NAMALWA (cell line): Measurements from ENCODE around the gene COX19.
"Not testable (repeated sequence)": the region's sequence is repeated elsewhere in the genome, so short reads cannot be mapped to it uniquely, and the experiment has no call there.

Source experiments
- DNase-seq: peaks from one replicate; pipeline ENCODE4 v3.0.0-alpha.2; 2015; ENCODE audit warnings: low spot score

COX19 gene

DNA sequence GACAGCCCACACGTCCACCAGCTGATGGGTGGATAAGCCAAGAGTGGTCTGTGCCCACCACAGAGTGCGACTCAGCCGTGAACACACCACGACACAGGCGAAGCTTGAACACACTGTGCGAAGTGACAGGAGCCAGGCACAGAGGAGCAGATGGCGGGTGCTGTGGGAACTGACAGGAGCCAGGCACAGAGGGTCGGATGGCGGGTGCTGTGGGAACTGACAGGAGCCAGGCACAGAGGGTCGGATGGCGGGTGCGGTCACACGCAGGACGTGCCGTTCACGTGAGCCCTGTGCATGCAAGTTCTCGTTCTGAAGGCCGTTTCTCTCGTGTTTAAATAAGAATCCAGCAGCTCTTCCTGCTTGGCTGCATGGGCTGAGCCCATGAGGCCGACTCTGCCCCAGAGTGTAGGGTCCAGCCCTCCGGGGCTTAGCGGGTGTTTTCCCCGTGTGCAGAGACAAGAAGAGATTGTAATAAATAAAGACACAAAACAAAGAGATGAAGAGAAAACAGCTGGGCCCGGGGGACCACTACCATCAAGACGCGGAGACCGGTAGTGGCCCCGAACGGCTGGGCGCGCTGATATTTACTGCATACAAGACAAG lies 15.0 kb downstream of the COX19 start:
- no peak for DNase-seq

DNA sequence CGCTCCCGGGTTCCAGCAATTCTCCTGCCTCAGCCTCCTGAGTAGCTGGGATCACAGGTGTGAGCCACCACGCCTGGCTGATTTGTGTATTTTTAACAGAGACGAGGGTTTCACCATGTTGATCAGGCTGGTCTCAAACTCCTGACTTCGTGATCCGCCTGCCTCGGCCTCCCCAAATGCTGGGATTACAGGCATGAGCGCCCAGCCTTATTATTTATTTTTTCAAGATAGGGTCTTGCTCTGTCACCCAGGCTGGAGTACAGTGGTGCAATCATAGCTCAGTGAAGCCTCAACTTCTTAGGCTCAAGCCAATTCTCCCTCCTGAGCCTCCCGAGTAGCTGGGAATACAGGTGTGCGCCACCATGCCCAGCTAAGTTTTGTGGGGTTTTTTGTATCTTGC lies 15.6 kb downstream of the COX19 start:
- not testable (repeated sequence) for DNase-seq

DNA sequence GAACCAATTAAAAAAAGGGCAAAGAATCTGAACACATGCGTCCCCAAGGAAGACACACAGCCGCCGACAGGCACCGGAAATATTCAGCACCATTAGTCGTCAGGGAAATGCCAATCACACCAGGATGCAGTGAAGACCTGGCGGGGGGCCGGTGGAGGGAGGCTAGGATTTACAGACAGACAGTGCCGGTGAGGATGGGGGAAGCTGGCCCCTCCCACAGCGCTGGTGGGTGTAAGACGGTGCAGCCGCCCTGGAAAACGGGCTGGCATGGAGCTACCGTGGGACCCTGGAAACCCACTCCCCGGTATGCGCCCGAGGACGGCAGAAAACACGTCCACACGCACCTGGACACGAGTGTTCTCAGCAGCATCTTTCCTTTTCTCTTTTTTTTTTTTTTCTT lies 16.1 kb downstream of the COX19 start:
- DNase-seq: no peak

DNA sequence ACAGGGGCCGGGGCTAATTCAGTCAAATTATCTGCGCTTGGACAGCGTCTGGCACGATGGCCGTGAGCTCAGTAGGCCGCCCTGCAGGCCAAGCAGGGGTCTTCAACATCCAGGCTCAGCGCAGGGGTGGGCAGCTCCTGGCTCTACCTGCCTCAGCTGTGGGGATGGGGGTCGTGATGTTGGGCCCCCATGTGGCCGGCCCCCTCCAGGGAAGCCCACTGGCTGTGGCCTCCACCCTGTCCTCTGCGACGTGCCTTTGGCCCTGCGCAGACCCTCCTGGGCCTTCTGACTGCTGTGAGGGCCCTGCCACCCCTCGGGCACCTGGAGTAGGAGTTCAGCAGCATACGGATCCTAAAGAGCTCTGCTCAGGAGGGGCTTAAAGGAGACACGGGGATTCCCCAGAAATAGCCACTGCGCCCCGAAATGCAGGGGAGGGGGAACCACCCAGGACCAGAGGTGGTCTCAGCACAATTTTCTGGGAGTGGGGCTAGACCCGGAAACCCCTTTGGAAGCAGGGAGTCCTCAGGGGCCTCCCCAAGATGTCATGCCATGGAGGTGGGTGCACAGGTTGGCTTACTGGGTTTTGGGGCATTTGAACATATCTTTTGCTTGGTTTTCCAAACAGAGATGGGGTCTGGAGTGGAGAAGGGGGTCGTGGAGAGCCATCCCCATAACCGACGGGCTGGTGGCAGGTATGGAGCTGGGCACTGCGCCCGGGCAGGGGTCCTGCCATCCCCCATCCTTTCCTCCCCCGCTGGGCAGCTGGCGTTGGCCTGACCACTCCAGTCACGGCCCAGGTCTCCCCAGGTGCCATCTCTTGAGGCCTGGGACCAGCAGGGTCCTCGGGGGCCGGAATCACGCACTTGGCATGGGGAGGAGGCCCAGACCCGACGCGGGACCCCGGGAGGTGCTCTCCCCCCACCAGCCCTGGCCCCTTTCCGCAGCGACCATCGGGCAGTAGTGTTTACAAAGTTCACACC lies 16.8 kb downstream of the COX19 start:
- DNase-seq: no peak

DNA sequence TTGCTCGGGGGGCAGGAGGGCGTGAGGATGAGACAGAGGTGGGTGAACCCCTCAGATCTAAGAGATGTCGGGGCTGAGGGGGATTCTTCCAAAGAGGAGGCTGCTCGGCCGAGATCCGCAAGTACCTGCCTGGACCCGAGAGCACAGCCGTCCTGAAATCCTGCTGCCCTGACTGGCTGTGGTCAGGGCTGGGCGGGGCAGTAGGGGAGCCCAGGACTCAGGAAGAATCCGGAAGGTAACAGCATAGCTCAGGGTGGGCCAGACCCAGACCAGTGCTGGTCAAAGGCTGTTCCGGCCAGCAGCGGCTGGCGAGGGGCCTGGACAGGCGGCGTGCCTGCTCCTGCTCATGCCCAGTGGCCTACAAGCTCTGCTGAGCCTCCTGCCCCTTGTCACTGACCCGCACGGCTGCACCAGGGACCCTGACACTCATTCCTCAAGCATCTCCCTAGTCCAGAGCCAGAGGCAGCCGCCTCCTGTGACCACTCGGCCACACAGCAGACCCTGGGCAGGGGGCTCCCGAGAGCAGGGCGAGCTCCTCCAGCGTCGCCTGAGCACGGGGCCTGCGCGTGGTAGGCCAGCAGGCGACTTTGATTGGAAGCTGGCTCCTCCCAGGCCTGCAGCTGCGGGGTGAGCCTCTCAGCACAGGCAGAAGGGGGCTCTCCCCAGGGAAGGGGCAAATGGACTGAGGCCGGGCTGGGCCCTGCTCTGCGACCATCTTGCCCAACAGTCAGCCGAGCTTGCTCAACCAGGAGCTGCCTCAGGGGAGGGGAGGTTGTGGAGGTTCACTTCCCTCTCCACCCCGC lies 17.7 kb downstream of the COX19 start:
- DNase-seq: no peak

DNA sequence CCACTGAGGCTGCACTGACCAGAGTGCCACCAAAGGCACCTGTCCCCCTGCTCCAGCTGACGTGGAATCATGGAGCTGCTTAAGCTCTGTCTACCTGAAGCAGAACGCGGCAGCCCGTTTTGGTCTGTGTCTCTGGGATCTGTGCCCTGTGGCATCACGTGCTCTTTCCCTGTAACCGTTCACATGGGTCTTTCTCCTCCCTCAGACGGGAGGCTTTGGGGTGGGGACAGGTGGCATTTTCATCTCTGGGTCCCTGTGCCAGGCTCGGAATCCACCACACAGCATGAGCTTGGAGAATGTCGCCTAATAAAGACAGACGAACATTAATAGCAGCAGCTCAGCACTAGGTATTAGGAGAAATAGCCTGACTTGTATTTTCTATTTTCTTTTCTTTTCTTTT lies 19.3 kb downstream of the COX19 start:
- no peak for DNase-seq

DNA sequence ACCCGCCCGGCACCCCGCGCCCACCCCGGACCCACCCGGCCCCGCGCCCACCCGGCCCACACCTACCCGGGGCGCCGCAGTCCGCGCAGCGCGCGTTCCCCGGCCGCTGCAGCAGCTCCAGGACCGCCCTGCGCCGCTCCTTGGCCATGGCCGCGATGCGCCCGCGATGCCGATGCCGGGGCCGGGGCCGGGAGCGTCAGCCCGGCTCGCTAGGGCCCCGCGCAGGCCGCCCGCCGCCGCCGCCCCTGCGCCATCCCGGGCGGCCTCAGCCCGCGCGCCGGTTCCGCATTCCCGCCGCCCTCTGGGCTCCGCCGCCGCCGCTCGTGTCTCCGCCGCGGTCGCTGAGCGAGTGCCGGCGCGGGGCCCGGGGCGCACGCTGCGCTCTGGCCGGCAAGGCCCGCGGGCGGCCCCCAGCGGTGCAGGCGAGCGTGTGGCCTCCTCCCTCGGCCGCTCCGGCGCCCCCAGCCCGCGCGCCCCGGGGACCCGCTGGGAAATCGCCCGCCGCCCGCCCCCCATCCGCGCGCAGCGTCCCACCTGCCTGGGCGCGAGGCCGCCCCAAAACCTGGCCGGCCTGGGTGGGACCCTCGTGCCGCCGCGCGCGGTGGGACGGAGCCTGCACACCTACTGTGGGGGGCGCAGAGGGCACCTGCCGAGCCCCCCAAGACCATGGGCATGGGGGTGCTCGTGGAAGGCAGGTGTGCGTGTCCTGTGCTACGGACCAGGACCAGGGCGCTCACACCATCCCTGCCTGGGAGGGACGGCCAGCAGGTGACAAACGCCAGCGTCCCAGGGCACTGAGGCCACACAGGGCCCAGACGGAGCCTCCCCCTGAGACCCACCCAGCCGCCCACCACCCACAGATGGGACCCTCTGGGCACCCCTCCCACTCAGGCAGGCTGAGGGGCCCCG lies 20.8 kb downstream of the COX19 start, which contains the start of gene ADAP1:
ADAP1 (minus strand) TSS at position 351 of the 909 bp plus-strand sequence; CDS start at position 148, 203 bp downstream.
- no peak for DNase-seq

DNA sequence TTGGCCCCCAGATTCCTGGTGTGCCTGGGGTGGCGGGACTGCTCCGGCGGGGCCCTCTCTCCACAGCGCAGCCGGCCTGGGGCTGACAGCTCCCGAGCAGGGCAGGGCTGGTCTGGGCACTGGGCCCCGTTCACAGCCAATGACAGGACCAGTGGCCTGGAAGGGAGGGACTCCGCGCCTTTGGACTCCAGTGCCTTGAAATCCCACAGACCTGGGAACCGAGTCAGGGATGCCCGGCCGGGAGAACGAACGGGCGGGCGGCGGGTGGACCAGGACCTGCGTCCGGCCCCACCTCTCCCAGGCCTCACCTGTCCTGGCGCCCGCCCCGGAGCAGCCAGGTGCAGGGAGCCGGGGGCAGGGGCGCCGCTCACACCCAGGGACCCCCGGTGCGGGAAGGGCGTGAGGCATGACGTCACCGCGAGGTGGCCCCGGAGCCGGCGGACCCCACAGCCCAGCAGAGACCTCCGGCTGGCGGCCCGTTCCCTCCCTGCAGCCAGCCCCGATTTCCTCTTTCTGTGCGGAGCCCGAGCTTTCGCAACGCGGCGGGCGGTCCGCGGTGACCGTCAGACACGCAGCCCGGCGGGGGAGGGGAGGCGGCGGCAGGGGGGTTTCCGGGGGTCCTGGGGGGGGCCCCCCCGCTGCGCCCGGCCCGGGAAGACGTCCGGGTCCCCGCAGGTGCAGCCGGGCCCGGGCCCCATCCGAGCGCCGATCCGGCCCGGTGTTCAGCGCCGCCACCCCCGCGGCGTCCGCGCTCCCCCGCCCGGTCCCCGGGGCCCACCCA lies 21.6 kb downstream of the COX19 start:
- no peak for DNase-seq

DNA sequence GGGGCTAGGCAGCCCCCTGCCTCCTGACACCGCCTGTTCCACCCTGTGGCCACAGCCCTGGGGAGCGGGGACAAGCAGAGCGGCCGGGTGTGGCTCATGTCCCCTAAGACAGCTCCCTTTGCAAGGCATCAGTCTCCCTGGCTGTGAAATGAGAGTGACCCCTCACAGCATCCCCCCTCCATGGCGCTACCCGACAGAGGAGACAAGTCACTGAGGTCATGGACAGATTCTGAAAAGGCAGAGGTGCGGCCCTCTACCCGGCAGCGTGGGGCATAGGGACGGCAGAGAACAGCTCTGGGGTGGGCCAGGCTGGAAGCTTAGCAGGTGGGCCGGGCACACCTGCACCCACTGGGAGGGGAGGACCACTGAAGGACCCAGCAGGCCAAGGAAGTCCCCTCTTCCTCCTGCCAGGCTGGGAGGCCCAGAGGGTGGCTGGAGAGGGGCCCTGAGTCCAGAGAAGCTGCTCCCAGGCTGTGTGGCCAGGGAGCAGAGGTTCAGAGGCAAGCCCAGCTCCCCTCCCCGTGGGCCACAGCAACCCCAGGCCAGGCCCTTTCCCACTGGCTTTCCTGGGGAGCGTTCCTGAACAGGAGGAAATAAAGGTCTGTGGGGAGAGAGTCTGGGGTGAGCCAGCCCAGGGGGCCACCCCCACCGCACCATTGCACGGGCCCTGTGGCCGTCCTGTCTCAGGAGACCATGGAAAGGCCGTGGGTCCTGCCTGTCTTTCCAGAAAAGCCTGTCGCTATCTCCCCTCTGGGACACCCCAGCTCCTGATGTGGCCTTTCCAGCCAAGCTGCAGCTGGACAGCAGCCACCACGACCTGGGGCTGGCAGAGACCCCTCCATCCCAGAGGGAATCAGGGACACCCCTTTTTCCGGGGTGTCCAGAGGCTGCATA lies 22.6 kb downstream of the COX19 start:
- no peak for DNase-seq

DNA sequence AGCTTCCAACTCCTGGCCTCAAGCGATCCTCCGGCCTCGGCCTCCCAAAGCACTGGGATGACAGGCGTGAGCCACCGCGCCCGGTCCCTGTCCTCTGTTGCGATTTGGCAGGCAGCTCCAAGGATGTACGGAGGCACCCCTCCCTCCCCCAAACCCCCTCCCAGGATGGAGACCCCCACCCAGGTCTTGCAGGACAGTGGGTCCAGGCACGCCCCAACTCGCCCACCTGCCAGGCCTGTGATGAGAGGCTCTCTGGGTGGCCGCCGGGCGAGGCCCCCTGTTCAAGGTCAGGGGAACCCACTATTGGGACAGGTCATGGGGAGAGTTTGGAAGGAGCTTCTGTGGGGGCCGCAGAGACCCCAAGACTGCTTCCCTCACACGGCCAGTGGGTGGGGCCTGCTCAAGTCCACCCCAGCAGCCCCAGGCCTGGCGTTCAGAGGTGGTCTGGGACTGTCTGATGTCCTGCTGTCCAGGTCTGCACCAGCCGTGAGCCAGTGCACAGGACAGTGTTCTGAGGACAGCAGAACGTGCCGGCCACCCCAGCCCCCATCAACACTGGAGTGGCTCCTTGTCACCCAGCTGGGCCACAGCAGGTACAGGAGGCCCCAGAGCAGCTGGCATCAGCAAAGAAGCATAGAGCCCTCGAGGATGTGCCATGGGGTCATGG lies 23.3 kb downstream of the COX19 start:
- DNase-seq: no peak

DNA sequence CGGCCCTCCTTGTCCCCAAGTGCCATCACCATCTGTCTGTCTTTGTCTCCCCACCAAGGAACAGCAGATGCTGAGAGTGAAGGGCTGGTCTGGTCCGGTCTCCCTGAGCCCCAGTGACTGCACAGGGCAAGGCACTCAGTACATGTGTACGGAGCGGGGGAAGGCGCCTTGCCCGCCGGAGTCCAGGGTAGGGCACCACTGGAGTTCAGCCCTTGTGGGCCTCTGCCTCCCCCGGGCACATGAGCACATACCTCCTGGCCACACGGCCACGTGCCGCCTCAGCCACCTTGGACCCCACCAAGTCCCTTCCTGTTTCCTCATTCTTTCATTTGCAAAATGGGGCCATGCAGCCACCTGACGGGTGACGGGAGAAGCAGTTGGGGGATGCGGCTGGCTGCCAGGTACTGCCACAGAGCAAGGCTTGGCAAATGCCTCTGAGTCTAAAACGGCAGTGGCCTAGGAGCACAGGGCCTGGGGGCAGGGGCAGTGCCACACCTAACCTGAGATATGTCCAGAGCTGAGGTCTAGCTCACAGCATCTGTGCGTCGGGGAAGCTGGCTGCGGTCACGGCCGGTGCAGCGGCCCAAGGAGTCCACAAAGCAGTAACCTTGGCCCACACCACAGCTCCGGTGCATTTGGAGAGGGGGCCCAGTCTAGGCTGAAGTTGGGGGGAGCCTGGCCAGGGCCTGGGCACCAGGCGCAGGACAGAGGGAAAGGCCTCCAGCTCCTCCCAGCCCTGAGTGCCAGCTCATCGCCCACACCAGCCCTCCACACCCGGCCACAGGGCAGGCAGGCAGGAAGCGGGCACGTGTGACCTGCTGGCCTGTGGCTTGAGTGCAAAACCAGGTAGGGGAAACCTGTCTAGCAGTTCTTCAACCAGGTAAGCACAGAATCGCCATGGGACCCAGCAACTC lies 26.1 kb downstream of the COX19 start:
- DNase-seq: no peak

DNA sequence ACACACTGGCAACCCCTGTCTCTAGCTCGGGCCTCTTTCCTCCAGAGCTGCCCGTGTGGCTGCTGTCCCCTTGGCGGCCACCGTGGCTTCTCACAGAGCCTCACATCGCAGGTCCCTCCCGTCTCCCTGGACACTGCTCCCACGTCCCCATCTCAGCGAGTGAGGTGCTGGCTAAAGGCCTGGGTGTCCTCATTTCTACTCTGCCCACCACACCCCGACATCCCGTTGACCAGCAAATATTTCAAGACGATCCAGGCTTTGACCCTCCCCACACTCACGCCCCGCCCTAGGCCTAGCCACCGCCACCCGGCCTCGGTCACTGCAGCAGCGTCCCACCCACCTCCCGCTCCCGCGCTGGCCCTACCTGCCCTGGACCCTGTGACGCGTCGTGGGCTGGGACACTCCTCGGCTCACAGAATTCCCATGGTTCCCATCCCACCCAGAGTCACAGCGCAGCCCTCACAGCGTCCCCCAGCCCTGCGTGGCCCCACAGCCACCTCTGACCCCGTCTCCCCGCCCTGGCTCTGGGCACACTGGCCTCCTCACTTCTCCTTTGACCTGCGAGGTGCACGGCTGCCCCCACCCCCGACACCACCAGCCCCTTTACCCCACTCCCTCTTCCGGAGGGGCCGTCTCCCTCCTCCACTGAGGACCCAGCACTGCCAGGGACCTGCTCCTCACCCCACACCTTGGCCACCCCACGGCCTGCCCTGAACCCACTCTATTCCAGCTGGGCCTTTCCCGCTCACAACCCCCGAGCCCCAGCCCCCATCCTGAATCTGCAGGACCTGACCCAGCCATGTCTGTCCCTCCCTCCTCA lies 27.7 kb downstream of the COX19 start:
- DNase-seq: no peak

DNA sequence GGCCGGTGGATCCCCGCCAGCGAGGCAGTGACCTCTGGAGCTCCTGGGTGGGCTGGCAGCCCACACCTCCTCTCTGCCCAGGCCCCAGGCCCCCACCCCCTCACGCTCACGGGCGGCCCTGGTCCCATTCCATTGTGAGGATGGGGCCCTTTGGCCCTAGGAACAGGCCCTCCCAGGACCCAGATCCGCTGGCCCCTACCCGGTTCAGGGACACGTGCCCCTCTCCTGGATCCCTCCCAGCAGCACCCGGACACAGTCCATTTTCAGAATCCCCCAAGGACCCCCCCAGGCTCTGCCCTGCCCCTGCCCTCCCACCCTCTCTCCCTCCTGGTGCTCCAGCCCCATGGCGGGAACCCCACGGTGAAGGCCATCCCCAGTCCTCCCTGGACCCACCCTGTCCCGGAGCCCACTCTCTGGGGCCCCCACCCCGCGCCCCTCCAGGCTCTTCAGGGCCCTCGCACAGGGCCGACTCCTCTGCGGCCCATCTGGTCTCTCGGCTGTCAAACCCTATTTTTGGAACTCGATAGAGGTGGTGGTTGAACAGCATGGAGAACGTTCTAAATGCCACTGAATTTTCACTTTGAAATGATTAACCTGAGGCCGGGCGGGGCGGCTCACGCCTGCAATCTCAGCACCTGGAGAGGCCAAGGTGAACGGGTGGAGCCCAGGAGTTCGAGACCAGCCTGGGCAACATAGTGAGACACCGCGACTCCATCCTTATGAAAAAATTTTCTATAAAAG lies 28.9 kb downstream of the COX19 start:
- DNase-seq: no peak

DNA sequence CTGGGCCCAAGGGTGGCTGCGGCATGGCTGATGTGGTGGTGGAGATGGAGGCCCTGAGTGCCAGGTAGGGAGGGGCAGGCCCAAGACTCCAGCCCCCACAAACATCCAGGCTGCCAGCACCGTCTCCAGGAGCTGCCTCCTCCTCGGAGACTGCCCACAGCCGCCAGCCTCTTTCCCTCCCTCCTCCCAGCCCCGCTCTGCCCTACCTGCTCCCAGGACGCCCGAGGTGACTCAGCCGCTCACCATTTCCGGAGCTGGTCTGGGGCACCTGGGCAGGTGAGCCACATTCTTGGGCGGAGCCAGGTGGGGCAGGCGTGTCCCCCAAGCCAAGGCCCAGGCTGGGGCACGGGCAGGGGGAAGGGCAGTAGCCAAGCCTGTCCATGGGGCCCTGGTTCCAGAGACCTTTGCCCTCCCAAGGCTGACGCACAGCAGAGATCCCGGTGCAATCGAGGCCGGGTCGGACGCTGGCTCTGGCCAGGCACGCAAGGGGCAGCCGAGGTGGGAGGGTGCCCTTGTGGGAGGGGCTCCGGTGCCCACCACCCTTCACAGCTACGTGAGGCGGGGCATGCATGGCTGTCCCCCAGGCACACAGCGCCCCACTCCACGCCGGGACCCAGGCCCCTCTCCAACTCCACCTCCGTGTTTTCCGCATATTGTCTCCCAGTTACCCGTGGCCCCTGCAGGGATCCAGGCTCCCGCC lies 29.6 kb downstream of the COX19 start:
- DNase-seq: no peak

DNA sequence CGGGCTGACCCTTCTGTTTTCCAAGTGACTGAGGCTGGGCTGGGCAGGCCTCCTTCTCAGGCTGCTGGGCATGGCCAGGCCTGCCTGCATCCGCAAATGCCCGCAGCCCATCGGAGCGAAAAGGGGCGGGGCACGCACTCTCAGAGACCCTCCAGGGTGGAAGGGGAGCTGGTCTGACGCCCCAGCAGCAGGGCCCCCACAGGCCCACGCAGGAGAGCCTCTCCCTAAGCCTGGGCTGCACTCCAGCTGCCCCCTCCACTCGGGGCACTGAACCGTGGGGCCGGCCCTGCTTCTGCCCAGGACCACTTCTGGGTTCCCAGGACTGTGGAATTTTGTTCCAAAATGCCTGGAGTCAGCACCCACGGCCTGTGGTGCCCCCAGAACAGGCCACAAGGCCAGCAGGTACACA lies 30.2 kb downstream of the COX19 start:
- no peak for DNase-seq

DNA sequence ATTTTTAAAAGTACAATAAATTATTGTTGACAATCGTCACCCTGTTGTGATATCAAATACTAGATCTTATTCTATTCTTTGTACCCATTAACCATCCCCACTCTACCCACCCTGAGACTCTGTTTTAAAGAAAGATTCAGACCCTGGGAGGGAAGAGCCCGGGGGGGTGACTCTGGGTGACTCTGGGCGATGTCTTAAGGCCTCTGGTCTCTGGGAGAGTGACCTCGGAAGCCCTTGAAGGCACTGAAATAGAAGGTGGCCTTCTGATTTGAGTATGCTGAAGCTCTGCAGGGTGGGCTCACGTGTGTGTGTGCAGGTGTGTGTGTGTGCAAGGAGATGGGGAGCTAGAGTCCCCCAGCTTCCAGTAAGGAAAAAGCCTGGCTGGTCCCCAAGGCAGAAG lies 30.6 kb downstream of the COX19 start:
- no peak for DNase-seq
